NCI-H748 treated with DMSO at 0.1 percent for 48 hours (cell line): ENCODE data around the gene PLXNA1.

Experiments
- DNase-seq: peaks from one replicate; lab custom pipeline; 2025; lab: John Stamatoyannopoulos, UW

PLXNA1 gene

GRCh38 chr3:126952983-126953660 lies 29.8 kb upstream of the PLXNA1 start:
- DNase-seq: no peak

- no peak for DNase-seq
Measured at GRCh38 chr3:126954141-126954842, 28.6 kb upstream of the PLXNA1 start.

- DNase-seq: no peak
Measured at GRCh38 chr3:126955004-126955790, 27.7 kb upstream of the PLXNA1 start.

GRCh38 chr3:126956361-126956760 lies 26.6 kb upstream of the PLXNA1 start:
- no peak for DNase-seq

- no peak for DNase-seq
Measured at GRCh38 chr3:126956866-126957650, 25.9 kb upstream of the PLXNA1 start.

GRCh38 chr3:126957776-126958637 lies 24.9 kb upstream of the PLXNA1 start:
- DNase-seq: no peak

GRCh38 chr3:126958638-126959085 lies 24.3 kb upstream of the PLXNA1 start:
- DNase-seq: no peak

- no peak for DNase-seq
Measured at GRCh38 chr3:126959136-126959920, 23.6 kb upstream of the PLXNA1 start.

- no peak for DNase-seq
Measured at GRCh38 chr3:126959921-126960603, 22.9 kb upstream of the PLXNA1 start.

- no peak for DNase-seq
Measured at GRCh38 chr3:126960604-126960995, 22.3 kb upstream of the PLXNA1 start.

GRCh38 chr3:126961191-126961790 lies 21.6 kb upstream of the PLXNA1 start:
- DNase-seq: no peak

- DNase-seq: no peak
Measured at GRCh38 chr3:126961791-126962461, 21.0 kb upstream of the PLXNA1 start.

- DNase-seq: no peak
Measured at GRCh38 chr3:126962756-126963155, 20.2 kb upstream of the PLXNA1 start.

GRCh38 chr3:126963261-126964190 lies 19.4 kb upstream of the PLXNA1 start:
- DNase-seq: no peak

GRCh38 chr3:126964261-126964660 lies 18.7 kb upstream of the PLXNA1 start:
- DNase-seq: no peak

GRCh38 chr3:126964950-126965349 lies 18.0 kb upstream of the PLXNA1 start:
- no peak for DNase-seq

- DNase-seq: no peak
Measured at GRCh38 chr3:126965526-126966080, 17.3 kb upstream of the PLXNA1 start.
